ENCODE data around the gene PPP1R9A.

Gene PPP1R9A

GRCh38 chr7:95297041-95297440 is 389.6 kb downstream of the PPP1R9A start:
- Histone ChIP-seq H3K27ac (no peak overlapping the region), H3K4me3 (no peak overlapping the region)
- TF ChIP-seq CTCF (IDR thresholded peaks at IDR 0.05): no peak
- no peak for DNase-seq (ENCODE audit: low spot score)

- H3K27ac ChIP-seq: no peak overlapping the region
- no peak for TF ChIP-seq CTCF (IDR thresholded peaks at IDR 0.05)
- H3K4me3 ChIP-seq: no peak overlapping the region
- DNase-seq (ENCODE audit: low spot score): no peak
Observed at GRCh38 chr7:95298091-95298490, 390.7 kb downstream of the PPP1R9A start.

- no peak for DNase-seq (ENCODE audit: low spot score)
- Histone ChIP-seq H3K27ac (no peak overlapping the region), H3K4me3 (no peak overlapping the region)
- no peak for TF ChIP-seq CTCF (IDR thresholded peaks at IDR 0.05)
Observed at GRCh38 chr7:95303013-95303905, 395.9 kb downstream of the PPP1R9A start.

- no peak for TF ChIP-seq CTCF (IDR thresholded peaks at IDR 0.05)
- Histone ChIP-seq H3K27ac (no peak overlapping the region), H3K4me3 (no peak overlapping the region)
- DNase-seq (ENCODE audit: low spot score): no peak
Observed at GRCh38 chr7:95304990-95305389, 397.6 kb downstream of the PPP1R9A start.

GRCh38 chr7:95309951-95310350 is 402.6 kb downstream of the PPP1R9A start:
- TF ChIP-seq CTCF (IDR thresholded peaks at IDR 0.05): no peak
- H3K27ac ChIP-seq: no peak overlapping the region
- no peak overlapping the region for H3K4me3 ChIP-seq
- no peak for DNase-seq (ENCODE audit: low spot score)

GRCh38 chr7:95311389-95311788 is 404.0 kb downstream of the PPP1R9A start:
- no peak for DNase-seq (ENCODE audit: low spot score)
- TF ChIP-seq CTCF (IDR thresholded peaks at IDR 0.05): no peak
- H3K4me3 ChIP-seq: no peak overlapping the region
- no peak overlapping the region for H3K27ac ChIP-seq

- no peak overlapping the region for H3K27ac ChIP-seq
- no peak for DNase-seq (ENCODE audit: low spot score)
- no peak overlapping the region for H3K4me3 ChIP-seq
- TF ChIP-seq CTCF (IDR thresholded peaks at IDR 0.05): no peak
Observed at GRCh38 chr7:95312561-95312960, 405.2 kb downstream of the PPP1R9A start.

Data from coronary artery (tissue), 2 donors.